HepG2 (cell line): ENCODE data around the gene FUT3. TPM values are rescaled to one million over a fixed set of nuclear protein-coding genes. Genes with fewer than 3 reads are reported as not detected.

ENCODE experiments used
- ATF4 ChIP-seq, 2 experiments: fragments of 450-650 bp in 1 of 2; sonication (generic) in 1 of 2; formaldehyde crosslinking; IDR thresholded peaks; 2 replicates each; pipeline versions ENCODE4 v1.5.0 to v1.8.0; 2020 to 2022; ENCODE audit warnings: mild to moderate bottlenecking in 1 of 2, missing genetic modification reagents in 1 of 2
- BATF2 ChIP-seq: sonication (generic); formaldehyde crosslinking; IDR thresholded peaks from 2 replicates; pipeline ENCODE4 v1.8.0; 2022; ENCODE audit warnings: mild to moderate bottlenecking, missing genetic modification reagents, moderate library complexity
- HNRNPL ChIP-seq: fragments of 200-400 bp; formaldehyde crosslinking; IDR thresholded peaks from 2 replicates; pipeline ENCODE4 v1.6.1; 2017; ENCODE audit warnings: mild to moderate bottlenecking, low read depth, low read length
- HNRNPLL ChIP-seq: fragments of 200-400 bp; formaldehyde crosslinking; IDR thresholded peaks from 2 replicates; pipeline ENCODE4 v1.6.1; 2017; ENCODE audit warnings: mild to moderate bottlenecking, low read depth, low read length; ENCODE audit not compliant: poor library complexity, severe bottlenecking
- HOXA5 ChIP-seq: sonication (generic); formaldehyde crosslinking; IDR thresholded peaks from 2 replicates; pipeline ENCODE4 v1.4.0; 2020; ENCODE audit warnings: missing genetic modification reagents
- IKZF4 ChIP-seq: sonication (generic); formaldehyde crosslinking; IDR thresholded peaks from 2 replicates; pipeline ENCODE4 v1.5.1; 2020; ENCODE audit warnings: borderline replicate concordance, mild to moderate bottlenecking, low read depth, missing genetic modification reagents; ENCODE audit errors: not compliant biosample characterization
- MTERF4 ChIP-seq: sonication (generic); formaldehyde crosslinking; IDR thresholded peaks from 2 replicates; pipeline ENCODE4 v1.8.0; 2023; ENCODE audit warnings: mild to moderate bottlenecking, missing genetic modification reagents
- NFKB2 ChIP-seq: sonication (generic); formaldehyde crosslinking; IDR thresholded peaks from 2 replicates; pipeline ENCODE4 v1.4.0; 2020; ENCODE audit warnings: missing genetic modification reagents, borderline replicate concordance
- PLRG1 ChIP-seq: fragments of 450-650 bp; conservative IDR thresholded peaks from 2 replicates; pipeline ENCODE4 v1.6.1; 2016
- PRPF4 ChIP-seq: fragments of 200-400 bp; formaldehyde crosslinking; IDR thresholded peaks from 2 replicates; pipeline ENCODE4 v1.6.1; 2016; ENCODE audit warnings: low read length, low read depth; ENCODE audit not compliant: poor library complexity, severe bottlenecking
- RCOR2 ChIP-seq: IDR thresholded peaks from 2 replicates; pipeline ENCODE4 v1.6.1; 2016; ENCODE audit warnings: missing biosample characterization, missing genetic modification reagents
- RERE ChIP-seq: IDR thresholded peaks from 2 replicates; pipeline ENCODE4 v1.6.1; 2016; ENCODE audit warnings: low read depth, missing genetic modification reagents, missing compliant biosample characterization
- ZBTB20 ChIP-seq: sonication (generic); formaldehyde crosslinking; IDR thresholded peaks from 2 replicates; pipeline ENCODE4 v1.8.1; 2023; ENCODE audit warnings: missing genetic modification reagents, low read depth, mild to moderate bottlenecking, borderline replicate concordance
- ZNF160 ChIP-seq: sonication (generic); formaldehyde crosslinking; IDR thresholded peaks from 2 replicates; pipeline ENCODE4 v1.8.0; 2022; ENCODE audit warnings: mild to moderate bottlenecking, inconsistent platforms, missing genetic modification reagents
- ZNF687 ChIP-seq: sonication (generic); formaldehyde crosslinking; IDR thresholded peaks from 2 replicates; pipeline ENCODE4 v1.5.1; 2020; ENCODE audit warnings: mild to moderate bottlenecking, missing genetic modification reagents, moderate library complexity
- polyA plus RNA-seq, 8 experiments: library from polyadenylated mRNA; depleted of rRNA in 3 of 8; stranded (reverse) in 7 of 8; unstranded in 1 of 8; fragments of >200 nt; fragmentation: Illumina TruSeq in 4 of 8; extraction: Trizol in 4 of 8; gene quantifications; 2 replicates each; pipeline versions ENCODE4 v1.2.1 to v1.2.3, GENCODE V29; 2011 to 2016; ENCODE audit warnings: low read depth in 4 of 8, missing spikeins in 1 of 8, mixed read lengths in 1 of 8; ENCODE audit not compliant: insufficient read depth in 1 of 8
- total RNA-seq, 5 experiments: library from RNA; depleted of rRNA; stranded (reverse); fragments of >200 nt; fragmentation: Illumina TruSeq; extraction: Trizol; gene quantifications; 2 replicates each; pipeline ENCODE4 v1.2.3, GENCODE V29; 2016; ENCODE audit warnings: low read depth in 1 of 5

Gene FUT3
- total and polyA plus RNA-seq, 2 of the 13 experiments (the other 11 are each of a cell fraction or from before 2014, with no cell fraction given): 0.53 to 1.1 TPM

GRCh38 chr19:5803752-5804515 lies 47.3 kb downstream of the FUT3 start (continued):
- TF ChIP-seq ATF4 (CRISPR knock-in tag; IDR thresholded peaks at IDR 0.05) (peak in 1 of 2 experiments; percentile 82; a peak in 2 of 4 replicates), ZNF160 (CRISPR knock-in tag) (peak; percentile 70; the same call in 1 of the 2 replicates), ZBTB20 (CRISPR knock-in tag) (no peak), PLRG1 (no peak), RCOR2 (CRISPR knock-in tag) (peak; percentile 65; the same call in 1 of the 2 replicates), ZNF687 (CRISPR knock-in tag) (peak; percentile 94), IKZF4 (CRISPR knock-in tag) (peak; percentile 13), PRPF4 (no peak), NFKB2 (CRISPR knock-in tag) (peak; percentile 25; the same call in 1 of the 2 replicates), BATF2 (CRISPR knock-in tag) (0 out of 2 replicates have a peak, but pooled peaks have one; percentile 74), RERE (CRISPR knock-in tag) (no peak), HNRNPLL (peak; percentile 70), HOXA5 (CRISPR knock-in tag) (peak; percentile 39; the same call in 1 of the 2 replicates), HNRNPL (0 out of 2 replicates have a peak, but pooled peaks have one; percentile 52), MTERF4 (CRISPR knock-in tag) (0 out of 2 replicates have a peak, but pooled peaks have one; percentile 14)
